ENCODE data around the gene SEPTIN1. TPM values are rescaled to one million over a fixed set of nuclear protein-coding genes. Genes with fewer than 3 reads are reported as not detected.
A peak's percentile ranks its signal among the peaks of the same experiment; 100 is the strongest.

SEPTIN1 gene
- total RNA-seq, 1 experiment from 2014 or later, result 3.4 TPM

- ATAC-seq (no peak), DNase-seq (ENCODE audit: low read depth, low spot score) (no peak)
Measured at GRCh38 chr16:30399435-30400186, 17.2 kb upstream of the SEPTIN1 start.

More at GRCh38 chr16:30399435-30400186, 17.2 kb upstream of the SEPTIN1 start:
- Histone ChIP-seq H3K4me2 (ENCODE audit: low read length) (peak overlapping the region; percentile 80), H3K79me2 (ENCODE audit: insufficient read depth, low read length) (peaks cover 25% of the 10 kb centered on the region), H4K20me1 (ENCODE audit: insufficient read depth) (no peaks in the 10 kb centered on the region), H3K9me2 (ENCODE audit: insufficient read depth) (no peaks in the 10 kb centered on the region), H2AFZ (ENCODE audit: low read depth, low read length, poor library complexity, severe bottlenecking) (no peak overlapping the region), H3K36me3 (ENCODE audit: control insufficient read depth in 1 of 2, insufficient read depth in 2 of 2, low read length in 2 of 2) (peaks cover 2 to 18% of the 10 kb centered on the region in 2 experiments; a peak in 3 of 4 replicates), H3K4me3 (replicated peaks in 1 of 2; ENCODE audit: low read depth in 1 of 2, low read length in 2 of 2) (peak overlapping the region; percentile 52 to 57), H3K4me1 (ENCODE audit: control insufficient read depth in 1 of 2, insufficient read depth in 2 of 2, low read length in 2 of 2) (peaks cover 28 to 51% of the 10 kb centered on the region in 2 experiments), H3K9me3 (ENCODE audit: control insufficient read depth in 1 of 2, insufficient read depth in 1 of 2, low read depth in 1 of 2, low read length in 2 of 2) (no peaks in the 10 kb centered on the region), H3K27ac (ENCODE audit: low read depth, low read length) (peak overlapping the region; percentile 72), H3K27me3 (ENCODE audit: insufficient read depth, low read length) (no peaks in the 10 kb centered on the region), H3K9ac (ENCODE audit: low read length) (peak overlapping the region; percentile 70)
- BruUV-seq (replicated peaks), result no TSS peak
- TF ChIP-seq POLR2A (IDR thresholded peaks at IDR 0.05; ENCODE audit: borderline replicate concordance, extremely low read depth, insufficient read depth, insufficient read length) (peak; percentile 24), CTCF (IDR thresholded peaks at IDR 0.05 in 2 of 3, conservative IDR thresholded peaks at IDR 0.05 in 1 of 3; ENCODE audit: borderline replicate concordance in 1 of 3, insufficient read depth in 1 of 3, low read depth in 2 of 3, low read length in 2 of 3) (no peak)
- POLR2A ChIA-PET, result interaction anchor here (2.0 kb wide), 1 partner anchor 29 kb away, joined by 7 read pairs; the partner anchor contains the start of gene TBC1D10B
- CTCF ChIA-PET, result interaction anchor here (1.3 kb wide), 1 partner anchor 10 kb away, joined by 4 read pairs; no protein-coding TSS in a partner anchor
- RAD21 ChIA-PET (ENCODE audit: low non-redundant PET in 1 of 2, low total read pairs in 2 of 2, uncharacterized antibody in 2 of 2, unreplicated experiment in 2 of 2), result interaction anchor here in 1 of 2 experiments (0.9 kb wide), 1 partner anchor 10 kb away, joined by 3 read pairs; no protein-coding TSS in a partner anchor
- intact Hi-C loops (cut with micrococcal nuclease), result no loop called here

All from HCT116 (cell line).